HG03196 (cell line): Measurements from ENCODE around the gene ITIH1.

Source experiments
- ATAC-seq: cut with Tn5 transposase; IDR thresholded peaks from one replicate; pipeline ENCODE4 v1.9.1; 2021; ENCODE audit not compliant: unreplicated experiment

The ITIH1 gene

GRCh38 chr3:52838561-52839267 lies 61.3 kb downstream of the ITIH1 start:
- peak; percentile 38 for ATAC-seq

GRCh38 chr3:52839268-52839575 lies 61.8 kb downstream of the ITIH1 start:
- no peak for ATAC-seq

- ATAC-seq, result no peak
Observed at GRCh38 chr3:52839892-52840545, 62.6 kb downstream of the ITIH1 start.

- ATAC-seq, result no peak
Observed at GRCh38 chr3:52841211-52841980, 64.0 kb downstream of the ITIH1 start.
